GM23338 (cell line): ENCODE data around the gene CXCL12. TPM values are rescaled to one million over a fixed set of nuclear protein-coding genes. Genes with fewer than 3 reads are reported as not detected.

ENCODE experiments used
- ATAC-seq: fragments of 200-7000 bp; cut with Tn5 transposase; 3 replicates; pipeline ENCODE4 v1.9.1; 2020
- DNase-seq: peaks from one replicate; pipeline ENCODE4 v3.0.0-alpha.2; 2015; ENCODE audit warnings: low spot score
- H2AFZ ChIP-seq: fragments of 200-600 bp; sonication (generic); 2 replicates; pipeline ENCODE4 v1.8.0; 2016; ENCODE audit warnings: antibody characterized with exemption, mild to moderate bottlenecking, moderate library complexity
- H3F3A ChIP-seq: fragments of 200-600 bp; sonication (generic); replicated peaks from 2 replicates; pipeline ENCODE4 v1.8.0; 2017; ENCODE audit warnings: antibody characterized with exemption, mixed run types, low read depth
- H3K27ac ChIP-seq: fragments of 200-600 bp; sonication (generic); 2 replicates; pipeline ENCODE4 v1.6.1; 2016; ENCODE audit warnings: low read depth
- H3K27me3 ChIP-seq: fragments of 200-600 bp; sonication (generic); 2 replicates; pipeline ENCODE4 v1.8.0; 2016; ENCODE audit warnings: mild to moderate bottlenecking, mixed run types, moderate library complexity; ENCODE audit not compliant: insufficient read depth
- H3K36me3 ChIP-seq: fragments of 200-600 bp; sonication (generic); 2 replicates; pipeline ENCODE4 v1.8.0; 2016; ENCODE audit warnings: mild to moderate bottlenecking; ENCODE audit not compliant: insufficient read depth
- H3K4me1 ChIP-seq: fragments of 200-600 bp; sonication (generic); 2 replicates; pipeline ENCODE4 v1.8.0; 2016; ENCODE audit warnings: mild to moderate bottlenecking, moderate library complexity; ENCODE audit not compliant: insufficient read depth
- H3K4me2 ChIP-seq: fragments of 200-600 bp; sonication (generic); 2 replicates; pipeline ENCODE4 v1.7.1; 2017; ENCODE audit warnings: mixed run types
- H3K4me3 ChIP-seq: fragments of 200-600 bp; sonication (generic); 2 replicates; pipeline ENCODE4 v1.6.1; 2016; ENCODE audit warnings: mixed run types
- H3K79me2 ChIP-seq: fragments of 200-600 bp; sonication (generic); replicated peaks from 2 replicates; pipeline ENCODE4 v1.8.0; 2017; ENCODE audit warnings: mild to moderate bottlenecking; ENCODE audit not compliant: insufficient read depth
- H3K9me2 ChIP-seq: fragments of 200-600 bp; sonication (generic); 2 replicates; pipeline ENCODE4 v1.8.0; 2017; ENCODE audit not compliant: insufficient read depth
- H4K20me1 ChIP-seq: fragments of 200-600 bp; sonication (generic); replicated peaks from 2 replicates; pipeline ENCODE4 v1.8.0; 2017; ENCODE audit warnings: mild to moderate bottlenecking; ENCODE audit not compliant: insufficient read depth
- H3K27ac Mint-ChIP-seq: 2 replicates; pipeline ENCODE4 v1.8.0; 2020; ENCODE audit warnings: inconsistent platforms, mild to moderate bottlenecking, moderate library complexity, mixed read lengths
- H3K27me3 Mint-ChIP-seq: 3 replicates; pipeline ENCODE4 v1.8.0; 2022; ENCODE audit warnings: low read depth, mild to moderate bottlenecking, moderate library complexity, mixed read lengths, inconsistent platforms; ENCODE audit not compliant: insufficient read depth, poor library complexity
- H3K36me3 Mint-ChIP-seq: 3 replicates; pipeline ENCODE4 v1.8.0; 2021; ENCODE audit warnings: low read depth, mild to moderate bottlenecking, inconsistent platforms, moderate library complexity, mixed read lengths
- H3K4me1 Mint-ChIP-seq: 3 replicates; pipeline ENCODE4 v1.8.0; 2020; ENCODE audit warnings: mild to moderate bottlenecking, inconsistent platforms, mixed read lengths
- H3K4me3 Mint-ChIP-seq: 3 replicates; pipeline ENCODE4 v1.8.0; 2021; ENCODE audit warnings: moderate library complexity, mild to moderate bottlenecking, inconsistent platforms, mixed read lengths
- H3K9me3 Mint-ChIP-seq: 3 replicates; pipeline ENCODE4 v1.8.0; 2020; ENCODE audit warnings: moderate library complexity, mild to moderate bottlenecking, inconsistent platforms, mixed read lengths
- CTCF ChIP-seq, 2 experiments: fragments of 200-600 bp in 1 of 2; sonication (generic) in 1 of 2; conservative IDR thresholded peaks; 2 replicates each; pipeline versions ENCODE4 v1.5.1 to v1.6.1; 2016 to 2017; ENCODE audit warnings: antibody characterized with exemption in 2 of 2, low read depth in 2 of 2, mild to moderate bottlenecking in 2 of 2, moderate library complexity in 1 of 2
- ETS1 ChIP-seq: IDR thresholded peaks from 2 replicates; pipeline ENCODE4 v1.6.1; 2016; ENCODE audit warnings: antibody characterized with exemption
- EZH2 ChIP-seq: fragments of 200-600 bp; sonication (generic); IDR thresholded peaks from one replicate; pipeline ENCODE4 v1.8.0; 2017; ENCODE audit warnings: antibody characterized with exemption, mild to moderate bottlenecking, low read depth; ENCODE audit not compliant: unreplicated experiment
- EZH2phosphoT487 ChIP-seq: fragments of 200-600 bp; sonication (generic); IDR thresholded peaks from one replicate; pipeline ENCODE4 v1.8.1; 2018; ENCODE audit warnings: antibody characterized with exemption; ENCODE audit not compliant: unreplicated experiment
- REST ChIP-seq: IDR thresholded peaks from one replicate; pipeline ENCODE4 v1.6.1; 2018; ENCODE audit warnings: antibody characterized with exemption; ENCODE audit not compliant: unreplicated experiment
- ZNF462 ChIP-seq: fragments of 250-450 bp; sonication (Bioruptor Pico); IDR thresholded peaks from 2 replicates; pipeline ENCODE4 v1.5.0; 2020; ENCODE audit warnings: mild to moderate bottlenecking, moderate library complexity
- polyA plus RNA-seq: library from polyadenylated mRNA; unstranded; fragments of >200 nt; fragmentation: Nextera tagmentation; extraction: Ambion mirVana; gene quantifications from 2 replicates; pipeline ENCODE4 v1.2.1, GENCODE V29; 2016
- total RNA-seq: library from RNA; depleted of rRNA; stranded (reverse); fragments of >200 nt; shearing (Covaris generic); gene quantifications from 2 replicates; pipeline ENCODE4 v1.2.3, GENCODE V29; 2014

CXCL12 gene
- total and polyA plus RNA-seq, 2 experiments from 2014 or later, result 53.8 to 58.5 TPM

- Histone ChIP-seq H3F3A (no peaks in the 10 kb centered on the region), H4K20me1 (no peaks in the 10 kb centered on the region), H2AFZ (no peak overlapping the region), H3K79me2 (no peaks in the 10 kb centered on the region), H3K4me2 (no peak overlapping the region), H3K9me2 (peaks cover 8% of the 10 kb centered on the region), H3K27ac (no peak overlapping the region), H3K4me1 (peaks cover 10% of the 10 kb centered on the region), H3K27me3 (no peaks in the 10 kb centered on the region), H3K36me3 (no peaks in the 10 kb centered on the region), H3K4me3 (no peak overlapping the region)
- ATAC-seq (no peak), DNase-seq (no peak)
- H3K4me3 Mint-ChIP-seq, result no peak overlapping the region
- peaks cover 11% of the 10 kb centered on the region for H3K36me3 Mint-ChIP-seq
- no peak for TF ChIP-seq ETS1
- TF ChIP-seq CTCF (conservative IDR thresholded peaks at IDR 0.05; ENCODE audit: low read depth in 2 of 2), result peak; percentile 10 to 22; a peak in 1 of 4 replicates
- TF ChIP-seq REST, result no peak
- no peak for TF ChIP-seq EZH2
- TF ChIP-seq EZH2phosphoT487, result no peak
- no peak for TF ChIP-seq ZNF462 (CRISPR knock-in tag)
- peaks cover 7% of the 10 kb centered on the region for H3K9me3 Mint-ChIP-seq
- no peak overlapping the region for H3K27ac Mint-ChIP-seq
- peaks cover 14% of the 10 kb centered on the region for H3K27me3 Mint-ChIP-seq
- peaks cover 31% of the 10 kb centered on the region; the same call in 2 of the 3 replicates for H3K4me1 Mint-ChIP-seq
Measured at GRCh38 chr10:44344727-44345126, 40.2 kb downstream of the CXCL12 start.
